HCT116 (cell line): ENCODE measurements around the gene CBLC. TPM values are rescaled to one million over a fixed set of nuclear protein-coding genes. Genes with fewer than 3 reads are reported as not detected.
A peak's percentile ranks its signal among the peaks of the same experiment; 100 is the strongest.

ENCODE experiments used
- ATAC-seq: fragments of 200-7000 bp; cut with Tn5 transposase; 2 replicates; pipeline ENCODE4 v1.9.1; 2020; ENCODE audit warnings: mild to moderate bottlenecking, moderate library complexity
- BruUV-seq: library from RNA; stranded (reverse); fragments of 400-500 nt; replicated peaks from 2 replicates; lab custom pipeline; 2021; lab: Mats Ljungman, UMichigan
- CTCF ChIA-PET: fragments of 300-600 bp; sonication (Branson Sonifier 250); formaldehyde crosslinking; loops from one replicate; lab custom pipeline; 2021; ENCODE audit warnings: antibody characterized with exemption; lab: Charles Lee
- POLR2A ChIA-PET: fragments of 300-600, 350-600 bp; sonication (Branson Sonifier 250); formaldehyde crosslinking; loops from one replicate; lab custom pipeline; 2021; ENCODE audit warnings: antibody characterized with exemption; lab: Charles Lee
- RAD21 ChIA-PET, 2 experiments: fragments of 300-600 bp; sonication (Branson Sonifier 250); formaldehyde crosslinking; loops; one replicate each; lab custom pipeline; 2023; ENCODE audit warnings: low total read pairs in 2 of 2; ENCODE audit not compliant: uncharacterized antibody in 2 of 2, unreplicated experiment in 2 of 2, low non-redundant PET in 1 of 2; lab: Charles Lee
- DNase-seq: peaks from one replicate; pipeline ENCODE4 v3.0.0-alpha.2; 2010; ENCODE audit warnings: low read depth, low spot score
- H2AFZ ChIP-seq: fragments of 200-600 bp; shearing (Covaris generic), sonication (generic); 2 replicates; pipeline ENCODE4 v1.6.1; 2017; ENCODE audit warnings: low read depth, mixed run types, mixed read lengths, antibody characterized with exemption, low read length; ENCODE audit not compliant: poor library complexity, severe bottlenecking
- H3K27ac ChIP-seq: 2 replicates; pipeline ENCODE4 v1.5.1; 2012; ENCODE audit warnings: low read depth, low read length
- H3K27me3 ChIP-seq: fragments of 200-600 bp; sonication (generic); 2 replicates; pipeline ENCODE4 v1.6.1; 2016; ENCODE audit warnings: mixed run types, low read length, mixed read lengths; ENCODE audit not compliant: insufficient read depth
- H3K36me3 ChIP-seq, 2 experiments: fragments of 200-500 bp in 1 of 2; fragments of 200-600 bp in 1 of 2; sonication (Bioruptor generic) in 1 of 2; sonication (generic) in 1 of 2; 2 replicates each; pipeline versions ENCODE4 v1.5.1 to v1.6.1; 2014 to 2016; ENCODE audit warnings: low read length in 2 of 2, inconsistent platforms in 1 of 2, mixed read lengths in 1 of 2, mixed run types in 1 of 2; ENCODE audit not compliant: insufficient read depth in 2 of 2, control insufficient read depth in 1 of 2
- H3K4me1 ChIP-seq, 2 experiments: fragments of 200-600 bp in 1 of 2; sonication (generic) in 1 of 2; 2 replicates each; pipeline versions ENCODE4 v1.5.1 to v1.6.1; 2012 to 2017; ENCODE audit warnings: low read length in 2 of 2, inconsistent platforms in 1 of 2, mild to moderate bottlenecking in 1 of 2, mixed read lengths in 1 of 2, mixed run types in 1 of 2, moderate library complexity in 1 of 2; ENCODE audit not compliant: insufficient read depth in 2 of 2, control insufficient read depth in 1 of 2
- H3K4me2 ChIP-seq: fragments of 200-600 bp; sonication (generic); 2 replicates; pipeline ENCODE4 v1.6.1; 2017; ENCODE audit warnings: mixed run types, low read length, mixed read lengths
- H3K4me3 ChIP-seq, 2 experiments: fragments of 200-600 bp in 1 of 2; sonication (generic) in 1 of 2; replicated peaks in 1 of 2; 2 replicates each; pipeline ENCODE4 v1.5.1; 2011 to 2016; ENCODE audit warnings: low read length in 2 of 2, control low read depth in 1 of 2, low read depth in 1 of 2, mild to moderate bottlenecking in 1 of 2, mixed read lengths in 1 of 2, mixed run types in 1 of 2
- H3K79me2 ChIP-seq: fragments of 200-600 bp; sonication (generic); 2 replicates; pipeline ENCODE4 v1.6.1; 2017; ENCODE audit warnings: mild to moderate bottlenecking, mixed run types, low read length, moderate library complexity, mixed read lengths; ENCODE audit not compliant: insufficient read depth
- H3K9ac ChIP-seq: fragments of 200-600 bp; sonication (generic); 2 replicates; pipeline ENCODE4 v1.6.1; 2016; ENCODE audit warnings: low read length, mixed read lengths
- H3K9me2 ChIP-seq: fragments of 200-600 bp; sonication (generic), shearing (Covaris generic); 2 replicates; pipeline ENCODE4 v1.6.1; 2017; ENCODE audit warnings: mixed run types, mild to moderate bottlenecking, moderate library complexity; ENCODE audit not compliant: insufficient read depth
- H3K9me3 ChIP-seq, 2 experiments: fragments of 200-500 bp in 1 of 2; fragments of 200-600 bp in 1 of 2; sonication (Bioruptor generic) in 1 of 2; sonication (generic) in 1 of 2; 2 replicates each; pipeline ENCODE4 v1.6.1; 2014 to 2017; ENCODE audit warnings: low read length in 2 of 2, mixed read lengths in 2 of 2, inconsistent platforms in 1 of 2, low read depth in 1 of 2, mild to moderate bottlenecking in 1 of 2, mixed run types in 1 of 2, moderate library complexity in 1 of 2; ENCODE audit not compliant: control insufficient read depth in 1 of 2, insufficient read depth in 1 of 2
- H4K20me1 ChIP-seq: fragments of 200-600 bp; sonication (generic), shearing (Covaris generic); 2 replicates; pipeline ENCODE4 v1.6.1; 2017; ENCODE audit warnings: mixed run types, mild to moderate bottlenecking, moderate library complexity; ENCODE audit not compliant: insufficient read depth
- CEBPB ChIP-seq: IDR thresholded peaks from 2 replicates; pipeline ENCODE4 v1.6.1; 2012; ENCODE audit warnings: low read depth
- EGR1 ChIP-seq: IDR thresholded peaks from 2 replicates; pipeline ENCODE4 v1.6.1; 2012; ENCODE audit warnings: low read depth
- EZH2 ChIP-seq: fragments of 200-600 bp; sonication (generic); IDR thresholded peaks from 2 replicates; pipeline ENCODE4 v1.6.1; 2017; ENCODE audit warnings: antibody characterized with exemption, mixed run types
- EZH2phosphoT487 ChIP-seq: fragments of 200-600 bp; IDR thresholded peaks from 2 replicates; pipeline ENCODE4 v1.6.1; 2018; ENCODE audit warnings: antibody characterized with exemption, borderline replicate concordance
- FOSL1 ChIP-seq: IDR thresholded peaks from 2 replicates; pipeline ENCODE4 v1.6.1; 2012; ENCODE audit warnings: low read depth
- JUND ChIP-seq: IDR thresholded peaks from 2 replicates; pipeline ENCODE4 v1.6.1; 2012
- POLR2A ChIP-seq: IDR thresholded peaks from 2 replicates; pipeline ENCODE4 v1.7.0; 2011; ENCODE audit warnings: borderline replicate concordance; ENCODE audit not compliant: insufficient read depth, insufficient read length; ENCODE audit errors: extremely low read depth
- POLR2AphosphoS5 ChIP-seq: IDR thresholded peaks from 2 replicates; pipeline ENCODE4 v1.6.1; 2011; ENCODE audit warnings: mild to moderate bottlenecking, low read depth, low read length, moderate library complexity
- RAD21 ChIP-seq: IDR thresholded peaks from 2 replicates; pipeline ENCODE4 v1.6.1; 2012; ENCODE audit warnings: low read depth, mild to moderate bottlenecking
- SIN3A ChIP-seq: IDR thresholded peaks from 2 replicates; pipeline ENCODE4 v1.6.1; 2012; ENCODE audit warnings: low read depth
- SP1 ChIP-seq: IDR thresholded peaks from 2 replicates; pipeline ENCODE4 v1.6.1; 2012; ENCODE audit warnings: low read depth
- SRF ChIP-seq: IDR thresholded peaks from 2 replicates; pipeline ENCODE4 v1.6.1; 2012; ENCODE audit warnings: low read depth
- TCF7L2 ChIP-seq: IDR thresholded peaks from 2 replicates; pipeline ENCODE4 v1.7.0; 2011; ENCODE audit warnings: borderline replicate concordance, inconsistent platforms; ENCODE audit not compliant: insufficient read depth, insufficient read length; ENCODE audit errors: extremely low read depth
- YY1 ChIP-seq: IDR thresholded peaks from 2 replicates; pipeline ENCODE4 v1.6.1; 2011; ENCODE audit warnings: low read length, low read depth, moderate library complexity, mild to moderate bottlenecking; ENCODE audit not compliant: insufficient replicate concordance; ENCODE audit errors: extremely low read depth
- intact Hi-C: fragments of 100-400 bp; cut with micrococcal nuclease; formaldehyde crosslinking; loops from 2 replicates; pipeline ENCODE4 v1.10.0; 2022
- total RNA-seq: library from RNA; stranded (reverse); gene quantifications from one replicate; pipeline ENCODE4 v1.2.1, GENCODE V29; 2021; ENCODE audit not compliant: unreplicated experiment
- TF ChIP-seq, protein P1 (sequence below): IDR thresholded peaks from 2 replicates; pipeline ENCODE4 v1.6.1; 2012; ENCODE audit warnings: low read depth
- TF ChIP-seq, protein P2 (sequence below): IDR thresholded peaks from 2 replicates; pipeline ENCODE4 v1.6.1; 2012
- TF ChIP-seq, protein P3 (sequence below): IDR thresholded peaks from 2 replicates; pipeline ENCODE4 v1.6.1; 2012

Gene CBLC
- total RNA-seq, 1 experiment from 2014 or later, result 54.3 TPM

DNA sequence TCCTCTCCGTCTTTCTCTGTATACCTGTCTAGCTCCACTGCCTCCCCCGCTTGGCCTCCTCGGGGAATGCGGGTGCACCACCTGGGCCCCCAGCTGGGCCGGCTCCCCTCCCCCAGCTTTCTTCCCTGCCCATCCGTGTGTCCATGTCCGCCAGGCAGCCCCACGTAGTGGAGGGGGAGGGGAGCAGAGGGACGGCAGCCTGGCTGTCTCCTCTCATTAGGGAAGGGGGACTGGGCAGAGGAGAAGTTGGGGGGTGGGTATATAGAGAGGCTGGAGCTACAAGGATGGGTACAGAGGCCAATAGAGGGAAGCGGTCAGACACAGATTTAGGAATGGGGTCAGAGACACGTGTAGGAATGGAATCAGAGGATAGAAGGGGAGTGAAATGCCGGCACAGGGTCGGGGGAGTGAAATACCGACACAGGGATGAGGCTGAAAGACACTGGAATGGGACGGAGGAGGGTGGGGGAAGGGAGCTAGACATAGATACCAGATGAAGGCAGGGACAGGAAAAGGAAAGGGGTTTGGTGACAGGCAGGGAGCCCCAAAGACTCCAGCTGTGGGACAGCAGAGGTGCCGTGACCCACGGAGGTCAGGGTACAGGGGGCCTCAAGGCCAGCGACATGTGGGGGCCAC is 71.2 kb downstream of the CBLC start:
- H3K36me3 ChIP-seq, result no peaks in the 10 kb centered on the region; a peak in 1 of 4 replicates

More for the DNA sequence above, 71.2 kb downstream of the CBLC start:
- ChIA-PET POLR2A (interaction anchor here (1.0 kb wide), 1 partner anchor 41 kb away, joined by 4 read pairs; the partner anchor contains the start of gene TOMM40), RAD21 (no interaction called here), CTCF (no interaction called here)
- Histone ChIP-seq H2AFZ (no peak overlapping the region), H3K9ac (peak overlapping the region; percentile 93), H3K9me3 (no peaks in the 10 kb centered on the region), H3K9me2 (no peaks in the 10 kb centered on the region), H3K79me2 (peaks cover 75% of the 10 kb centered on the region), H4K20me1 (no peaks in the 10 kb centered on the region), H3K4me2 (peak overlapping the region; percentile 97), H3K4me3 (0 out of 4 replicates have a peak overlapping the region, but pooled peaks of 1 of the 2 experiments have one; percentile 6), H3K4me1 (peaks cover 14 to 43% of the 10 kb centered on the region in 2 experiments), H3K27me3 (no peaks in the 10 kb centered on the region), H3K27ac (no peak overlapping the region; the same call in 1 of the 2 replicates)
- ATAC-seq (no peak), DNase-seq (no peak)
- BruUV-seq, result no TSS peak
- intact Hi-C loops, result loop anchor here (5.0 to 10.0 kb wide), 2 partner anchors 103 to 164 kb away; no protein-coding TSS in a partner anchor
- TF ChIP-seq TCF7L2, result no peak
- no peak for TF ChIP-seq EZH2phosphoT487
- TF ChIP-seq POLR2AphosphoS5, result no peak
- no peak for TF ChIP-seq JUND
- no peak for TF ChIP-seq EZH2
- no peak for TF ChIP-seq FOSL1
- no peak for TF ChIP-seq RAD21
- no peak for TF ChIP-seq SP1
- TF ChIP-seq POLR2A, result no peak
- TF ChIP-seq, protein P1, sequence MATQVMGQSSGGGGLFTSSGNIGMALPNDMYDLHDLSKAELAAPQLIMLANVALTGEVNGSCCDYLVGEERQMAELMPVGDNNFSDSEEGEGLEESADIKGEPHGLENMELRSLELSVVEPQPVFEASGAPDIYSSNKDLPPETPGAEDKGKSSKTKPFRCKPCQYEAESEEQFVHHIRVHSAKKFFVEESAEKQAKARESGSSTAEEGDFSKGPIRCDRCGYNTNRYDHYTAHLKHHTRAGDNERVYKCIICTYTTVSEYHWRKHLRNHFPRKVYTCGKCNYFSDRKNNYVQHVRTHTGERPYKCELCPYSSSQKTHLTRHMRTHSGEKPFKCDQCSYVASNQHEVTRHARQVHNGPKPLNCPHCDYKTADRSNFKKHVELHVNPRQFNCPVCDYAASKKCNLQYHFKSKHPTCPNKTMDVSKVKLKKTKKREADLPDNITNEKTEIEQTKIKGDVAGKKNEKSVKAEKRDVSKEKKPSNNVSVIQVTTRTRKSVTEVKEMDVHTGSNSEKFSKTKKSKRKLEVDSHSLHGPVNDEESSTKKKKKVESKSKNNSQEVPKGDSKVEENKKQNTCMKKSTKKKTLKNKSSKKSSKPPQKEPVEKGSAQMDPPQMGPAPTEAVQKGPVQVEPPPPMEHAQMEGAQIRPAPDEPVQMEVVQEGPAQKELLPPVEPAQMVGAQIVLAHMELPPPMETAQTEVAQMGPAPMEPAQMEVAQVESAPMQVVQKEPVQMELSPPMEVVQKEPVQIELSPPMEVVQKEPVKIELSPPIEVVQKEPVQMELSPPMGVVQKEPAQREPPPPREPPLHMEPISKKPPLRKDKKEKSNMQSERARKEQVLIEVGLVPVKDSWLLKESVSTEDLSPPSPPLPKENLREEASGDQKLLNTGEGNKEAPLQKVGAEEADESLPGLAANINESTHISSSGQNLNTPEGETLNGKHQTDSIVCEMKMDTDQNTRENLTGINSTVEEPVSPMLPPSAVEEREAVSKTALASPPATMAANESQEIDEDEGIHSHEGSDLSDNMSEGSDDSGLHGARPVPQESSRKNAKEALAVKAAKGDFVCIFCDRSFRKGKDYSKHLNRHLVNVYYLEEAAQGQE, result no peak
- TF ChIP-seq, protein P2, sequence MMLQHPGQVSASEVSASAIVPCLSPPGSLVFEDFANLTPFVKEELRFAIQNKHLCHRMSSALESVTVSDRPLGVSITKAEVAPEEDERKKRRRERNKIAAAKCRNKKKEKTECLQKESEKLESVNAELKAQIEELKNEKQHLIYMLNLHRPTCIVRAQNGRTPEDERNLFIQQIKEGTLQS, result no peak
- TF ChIP-seq SIN3A, result no peak
- no peak for TF ChIP-seq EGR1
- TF ChIP-seq, protein P3, sequence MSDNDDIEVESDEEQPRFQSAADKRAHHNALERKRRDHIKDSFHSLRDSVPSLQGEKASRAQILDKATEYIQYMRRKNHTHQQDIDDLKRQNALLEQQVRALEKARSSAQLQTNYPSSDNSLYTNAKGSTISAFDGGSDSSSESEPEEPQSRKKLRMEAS, result no peak
- no peak for TF ChIP-seq CEBPB
- no peak for TF ChIP-seq YY1
- no peak for TF ChIP-seq SRF
